Fibroblast of the aortic adventitia (primary cell): ENCODE measurements around the gene NDUFA1. TPM values are rescaled to one million over a fixed set of nuclear protein-coding genes. Genes with fewer than 3 reads are reported as not detected.
"Not testable (repeated sequence)": the region's sequence is repeated elsewhere in the genome, so short reads cannot be mapped to it uniquely, and the experiment has no call there.

Experiments
- DNase-seq: peaks from one replicate; pipeline ENCODE4 v3.0.0-alpha.2; 2010; ENCODE audit warnings: low read depth
- H3K4me3 ChIP-seq: 2 replicates; pipeline ENCODE4 v1.5.1; 2011; ENCODE audit warnings: low read depth, mild to moderate bottlenecking, control low read depth, low read length, moderate library complexity
- CTCF ChIP-seq: IDR thresholded peaks from 2 replicates; pipeline ENCODE4 v1.5.1; 2011; ENCODE audit warnings: mild to moderate bottlenecking, low read length, control low read depth, inconsistent platforms; ENCODE audit not compliant: insufficient read depth
- total RNA-seq: library from RNA; depleted of rRNA; stranded (reverse); fragments of >200 nt; gene quantifications from 2 replicates; pipeline ENCODE4 v1.2.3, GENCODE V29; 2012; ENCODE audit warnings: low replicate concordance

Gene NDUFA1
- total RNA-seq, 1 donor: 63.3 TPM

GRCh38 chrX:119916310-119916709 lies 44.7 kb downstream of the NDUFA1 start:
- no peak overlapping the region for H3K4me3 ChIP-seq
- TF ChIP-seq CTCF: no peak
- no peak for DNase-seq

DNA sequence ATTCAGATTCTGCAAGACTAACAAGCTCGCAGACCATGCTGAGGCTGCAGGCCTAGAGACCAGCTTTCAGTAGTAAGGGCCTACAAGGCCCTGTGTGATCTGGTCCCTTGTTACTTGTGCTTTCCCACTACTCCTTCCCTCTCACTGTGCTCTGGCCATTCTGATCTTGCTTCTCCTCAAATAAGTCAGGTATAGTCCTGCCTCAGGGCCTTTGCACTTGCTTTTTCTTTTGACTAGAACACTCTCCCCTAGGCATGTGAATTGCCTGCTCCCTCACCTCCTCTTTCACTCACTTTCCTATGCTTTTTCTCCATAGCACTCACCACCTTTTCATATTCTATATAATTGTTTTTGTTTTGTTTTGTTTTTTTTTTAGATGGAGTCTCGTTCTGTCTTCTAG lies 46.2 kb downstream of the NDUFA1 start:
- no peak for DNase-seq
- no peak overlapping the region for H3K4me3 ChIP-seq
- TF ChIP-seq CTCF: no peak

DNA sequence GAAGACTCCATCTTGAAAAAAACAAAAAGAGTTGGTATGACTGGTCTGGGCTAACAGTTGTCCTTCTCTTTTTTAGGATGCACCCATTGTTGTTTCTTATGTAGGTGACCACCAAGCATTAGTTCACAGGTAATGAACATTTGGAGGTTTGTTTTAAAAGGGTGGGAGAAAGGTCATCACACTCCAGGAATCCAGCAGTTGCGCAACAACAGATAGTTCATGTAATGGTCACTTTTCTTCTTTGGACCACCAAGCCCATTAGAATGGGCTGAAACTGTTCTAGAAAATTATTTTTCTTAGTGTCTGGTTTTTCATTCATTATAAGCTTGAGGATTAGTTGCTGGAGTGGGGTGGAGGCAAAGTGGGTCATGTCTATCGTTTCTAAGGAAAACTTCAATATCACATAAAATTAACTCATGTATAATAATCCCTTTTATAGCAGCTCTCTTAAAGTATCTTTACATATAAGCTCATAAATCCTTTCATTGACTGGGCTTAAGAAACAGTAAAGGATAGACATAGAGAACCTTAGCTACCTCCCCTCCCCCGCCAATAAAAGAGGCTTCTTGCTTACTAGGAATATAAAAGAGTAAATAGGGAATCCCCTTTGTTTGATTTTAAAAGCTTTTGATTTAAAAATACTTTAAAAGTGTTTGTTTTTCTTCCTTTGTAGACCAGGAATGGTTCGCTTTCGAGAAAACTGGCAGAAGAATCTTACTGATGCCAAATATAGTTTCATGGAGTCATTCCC lies 48.4 kb downstream of the NDUFA1 start:
- H3K4me3 ChIP-seq: no peak overlapping the region
- TF ChIP-seq CTCF: no peak
- DNase-seq: no peak

DNA sequence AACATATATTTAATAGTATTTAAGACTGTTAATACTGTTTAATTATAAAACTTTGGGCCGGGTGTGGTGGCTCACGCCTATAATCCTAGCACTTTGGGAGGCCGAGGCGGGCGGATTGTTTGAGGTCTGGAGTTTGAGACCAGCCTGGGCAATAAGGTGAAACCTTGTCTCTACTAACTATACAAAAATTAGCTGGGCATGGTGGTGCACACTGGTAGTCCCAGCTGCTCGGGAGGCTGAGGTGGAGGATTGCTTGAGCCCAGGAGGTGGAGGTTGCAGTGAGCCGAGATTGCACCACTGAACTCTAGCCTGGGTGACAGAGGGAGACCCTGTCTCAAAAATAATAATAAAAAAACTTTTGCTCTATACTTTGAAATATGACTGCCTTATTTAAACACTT lies 50.8 kb downstream of the NDUFA1 start:
- DNase-seq, H3K4me3 ChIP-seq: not testable (repeated sequence)

Other genes with a start within 250 kb of the NDUFA1 start
- gene SEPTIN6, start 178.7 kb upstream of the NDUFA1 start, total RNA-seq: 7.0 and 7.4 TPM in 2 replicates
- not detected in 2 replicates for gene SOWAHD, start 113.2 kb upstream of the NDUFA1 start, total RNA-seq
- gene RPL39, start 80.2 kb upstream of the NDUFA1 start, total RNA-seq: 485 and 2,998 TPM in 2 replicates
- 2.1 and 7.5 TPM in 2 replicates for gene UPF3B, start 18.9 kb upstream of the NDUFA1 start, total RNA-seq
- 10.0 and 11.7 TPM in 2 replicates for gene RNF113A, start 99 bp upstream of the NDUFA1 start, total RNA-seq
- not detected in 2 replicates for gene AKAP14, start 24.1 kb downstream of the NDUFA1 start, total RNA-seq
- 5.5 and 6.0 TPM in 2 replicates for gene NKAP, start 71.9 kb downstream of the NDUFA1 start, total RNA-seq
- not detected in 2 replicates for gene RHOXF2B, start 205.9 kb downstream of the NDUFA1 start, total RNA-seq
- not detected in 2 replicates for gene RHOXF1, start 244.1 kb downstream of the NDUFA1 start, total RNA-seq